Femur (tissue), 1 donor: ENCODE data around the gene TDRD10.

Experiments used
- DNase-seq: peaks from one replicate; pipeline ENCODE4 v3.0.0-alpha.2; 2017

TDRD10 gene

GRCh38 chr1:154556422-154556821 lies 54.4 kb downstream of the TDRD10 start:
- no peak for DNase-seq

- no peak for DNase-seq
Measured at GRCh38 chr1:154557248-154557938, 55.4 kb downstream of the TDRD10 start.

DNA sequence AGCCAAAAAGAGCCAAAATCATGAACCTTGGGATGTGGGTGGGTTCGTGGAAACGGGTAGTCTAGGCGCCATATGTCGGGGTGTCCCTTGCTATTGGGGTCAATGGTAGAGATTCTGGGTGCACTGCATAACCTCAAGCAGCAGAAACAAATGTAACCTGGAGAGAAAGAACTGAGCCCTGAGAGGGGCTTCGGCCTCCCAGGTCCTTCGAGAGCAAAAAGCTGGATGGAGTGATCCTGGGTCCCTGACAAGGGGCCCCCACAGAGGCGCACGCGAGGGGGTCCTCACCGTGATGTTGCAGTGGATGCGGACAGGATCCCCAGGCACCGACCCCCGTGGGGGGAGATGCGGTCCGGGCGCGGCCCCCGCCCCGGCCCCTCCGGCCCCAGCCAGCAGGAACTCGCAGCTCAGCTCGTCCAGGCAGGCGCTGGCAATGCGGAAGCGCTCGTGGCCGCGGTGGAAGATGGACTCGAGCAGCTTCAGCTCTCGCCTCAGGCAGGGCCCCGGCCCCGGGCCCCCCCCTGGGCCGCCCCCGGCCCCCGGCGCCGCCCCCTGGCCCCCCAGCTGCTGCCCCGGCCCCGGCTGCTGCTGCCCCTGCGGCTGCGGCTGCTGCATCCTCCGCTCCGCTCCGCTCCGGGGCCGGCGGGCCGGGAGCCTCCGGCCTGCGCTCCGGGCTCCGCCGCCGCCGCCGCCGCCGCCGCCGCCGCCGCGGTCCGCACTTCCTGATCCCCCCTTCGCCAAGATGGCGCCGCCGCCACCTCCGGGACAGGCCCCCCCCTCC lies 56.1 kb downstream of the TDRD10 start, which contains the start of gene UBE2Q1:
UBE2Q1 (minus strand) TSS at position 724 of the 781 bp plus-strand sequence; CDS start at position 615, 109 bp downstream.
- DNase-seq, result peak; percentile 74

- DNase-seq, result peak; percentile 100
Measured at GRCh38 chr1:154558720-154559465, 56.9 kb downstream of the TDRD10 start.

DNA sequence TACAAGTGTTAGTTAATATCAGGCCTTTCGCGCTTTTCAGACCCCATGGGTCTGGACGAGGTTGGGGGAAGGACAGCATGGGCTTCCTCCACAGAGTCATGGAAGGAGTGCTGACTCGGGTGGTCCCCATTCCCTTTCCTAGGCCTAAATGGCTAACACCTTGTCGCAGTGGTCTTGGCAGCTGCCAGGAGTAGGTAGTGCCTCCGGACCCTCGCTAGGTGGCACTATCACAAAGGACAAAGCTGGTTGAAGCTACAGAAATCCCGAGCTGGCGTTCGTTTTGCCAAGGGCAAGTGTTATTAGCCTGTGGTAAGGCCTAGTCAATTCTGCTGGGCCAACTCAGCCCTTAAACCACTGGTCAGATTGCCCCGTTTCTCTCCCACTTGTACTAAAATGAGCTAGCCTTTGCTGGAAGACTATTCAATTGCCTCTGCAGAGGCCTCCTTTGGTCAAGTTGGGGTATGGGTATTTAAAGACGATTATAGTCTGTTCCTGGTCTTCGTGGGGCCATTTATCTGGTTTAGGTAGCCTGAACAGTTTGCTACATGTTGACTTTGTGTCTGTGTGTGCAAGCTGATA lies 57.5 kb downstream of the TDRD10 start:
- peak; percentile 92 for DNase-seq

DNA sequence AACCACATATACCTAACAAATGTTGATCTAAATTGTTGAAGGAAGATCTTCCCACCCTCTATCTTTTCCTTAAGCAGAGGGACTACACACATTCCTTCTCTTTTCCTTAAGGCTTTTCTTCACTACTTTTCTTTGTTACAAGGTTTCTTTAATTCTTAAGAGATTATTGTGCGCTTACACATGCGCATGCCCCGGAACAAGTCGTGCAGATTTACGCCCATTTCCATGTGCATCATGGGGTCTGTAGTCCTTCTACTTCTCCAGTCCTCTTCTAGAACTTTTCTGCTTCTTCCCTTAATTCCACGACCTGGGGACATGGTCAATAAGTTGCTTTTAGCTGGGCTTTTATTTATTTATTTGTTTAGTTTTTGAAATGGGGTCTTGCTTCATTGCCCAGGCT lies 63.9 kb downstream of the TDRD10 start:
- no peak for DNase-seq

- peak; percentile 76 for DNase-seq
Measured at GRCh38 chr1:154567386-154568156, 65.6 kb downstream of the TDRD10 start, which contains the start of gene CHRNB2. Gene CHRNB2, plus strand, starts transcription at chr1:154567778. Its CDS starts 267 bp downstream, at chr1:154568045.

DNA sequence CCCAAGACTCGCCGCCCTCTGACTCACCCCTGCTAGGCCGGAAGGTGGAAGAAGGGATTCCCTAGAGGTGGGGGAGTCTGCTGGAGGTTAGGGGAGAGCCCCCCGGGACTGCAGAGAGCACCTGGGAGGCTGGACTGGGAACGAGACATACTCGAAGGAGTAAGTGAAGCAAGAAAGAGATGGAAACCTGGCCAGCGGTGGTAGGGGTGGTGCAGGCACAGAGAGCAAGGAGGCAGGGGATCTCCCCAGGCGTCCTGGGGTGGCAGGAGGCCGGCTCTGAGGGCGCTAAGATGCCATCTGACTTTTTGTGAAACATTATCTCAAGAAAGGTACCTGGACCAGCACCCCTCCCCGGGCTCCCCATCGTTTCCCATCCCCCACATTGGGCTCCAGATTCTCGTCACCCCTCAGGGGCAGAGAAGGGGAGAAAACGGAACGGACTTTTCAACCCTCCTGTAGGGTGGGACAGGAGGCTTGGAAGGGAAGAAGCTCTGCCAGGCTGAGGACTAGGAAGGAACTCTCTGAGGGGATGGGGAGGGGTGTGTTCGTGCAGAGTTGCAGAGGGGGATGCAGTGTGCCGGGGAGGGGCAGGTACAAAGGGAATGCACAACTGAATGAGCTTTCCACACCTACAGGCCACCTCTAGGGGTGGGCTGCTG lies 66.3 kb downstream of the TDRD10 start:
- no peak for DNase-seq

GRCh38 chr1:154571244-154571963 lies 69.4 kb downstream of the TDRD10 start:
- DNase-seq, result no peak

DNA sequence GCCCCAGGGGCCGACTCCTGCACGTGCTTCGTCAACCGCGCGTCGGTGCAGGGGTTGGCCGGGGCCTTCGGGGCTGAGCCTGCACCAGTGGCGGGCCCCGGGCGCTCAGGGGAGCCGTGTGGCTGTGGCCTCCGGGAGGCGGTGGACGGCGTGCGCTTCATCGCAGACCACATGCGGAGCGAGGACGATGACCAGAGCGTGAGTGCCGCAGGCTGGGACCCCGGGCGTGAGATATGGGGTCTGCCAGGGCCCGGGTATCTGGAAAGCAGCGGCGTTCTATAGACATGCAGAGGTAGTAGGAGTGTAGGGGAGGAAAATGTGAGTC lies 69.9 kb downstream of the TDRD10 start:
- DNase-seq, result no peak

GRCh38 chr1:154572468-154573167 lies 70.6 kb downstream of the TDRD10 start:
- no peak for DNase-seq

DNA sequence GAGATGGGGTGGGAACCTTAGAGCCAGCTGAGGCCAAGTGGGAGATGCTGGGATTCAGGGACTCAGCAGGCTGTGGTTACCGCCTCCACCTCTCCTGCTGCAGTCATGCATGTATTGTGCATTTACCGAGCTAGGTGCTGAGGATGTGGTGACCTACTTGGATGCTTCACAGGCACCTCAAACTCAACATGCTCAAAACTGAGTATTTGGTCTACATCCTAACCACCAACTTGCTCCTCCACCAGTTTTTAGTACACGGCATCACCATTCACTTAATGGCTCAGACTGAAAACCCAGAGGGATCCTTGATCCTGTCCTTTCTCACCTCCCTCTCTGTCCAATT lies 71.1 kb downstream of the TDRD10 start:
- DNase-seq, result no peak

- peak; percentile 59 for DNase-seq
Measured at GRCh38 chr1:154574716-154575115, 72.7 kb downstream of the TDRD10 start.

- no peak for DNase-seq
Measured at GRCh38 chr1:154575147-154575927, 73.3 kb downstream of the TDRD10 start.

GRCh38 chr1:154575951-154576566 lies 74.0 kb downstream of the TDRD10 start:
- no peak for DNase-seq

DNA sequence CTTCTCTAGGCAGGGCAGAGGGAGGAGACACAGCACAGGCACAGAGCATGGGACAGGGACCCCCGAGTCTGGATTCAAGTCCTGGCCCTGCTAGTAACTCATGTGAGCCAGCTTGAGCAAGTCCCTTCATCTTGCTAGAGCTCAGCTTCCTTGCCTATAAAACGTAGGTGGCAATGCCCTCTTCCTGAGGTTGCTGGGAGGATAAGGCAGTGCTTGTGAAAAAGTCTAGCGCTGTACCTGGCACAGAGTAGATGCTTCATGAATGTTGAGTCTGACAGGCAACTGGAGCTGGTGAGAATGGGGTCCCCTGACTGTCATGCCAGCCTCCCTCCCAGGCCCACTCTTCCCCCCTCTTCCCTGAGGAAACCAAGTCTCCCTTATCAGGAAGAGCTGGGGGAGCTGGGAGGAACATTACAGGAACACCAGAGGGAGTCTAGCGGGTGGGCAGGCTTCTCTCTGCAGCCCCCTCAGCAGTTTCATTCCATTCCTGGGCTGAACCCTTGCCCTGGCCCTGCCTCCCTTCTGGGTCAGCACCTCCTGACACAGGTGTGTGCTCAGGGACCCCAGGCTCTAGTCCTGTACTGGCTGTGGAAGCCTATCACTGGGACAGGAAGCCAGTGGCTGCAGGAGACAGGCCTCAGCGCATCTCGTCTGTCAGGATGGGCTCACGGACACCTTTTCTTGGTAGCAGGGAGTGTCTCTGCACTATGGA lies 75.5 kb downstream of the TDRD10 start:
- DNase-seq, result no peak

- peak; percentile 50 for DNase-seq
Measured at GRCh38 chr1:154578058-154578418, 76.0 kb downstream of the TDRD10 start.

GRCh38 chr1:154579374-154579773 lies 77.4 kb downstream of the TDRD10 start:
- no peak for DNase-seq

DNA sequence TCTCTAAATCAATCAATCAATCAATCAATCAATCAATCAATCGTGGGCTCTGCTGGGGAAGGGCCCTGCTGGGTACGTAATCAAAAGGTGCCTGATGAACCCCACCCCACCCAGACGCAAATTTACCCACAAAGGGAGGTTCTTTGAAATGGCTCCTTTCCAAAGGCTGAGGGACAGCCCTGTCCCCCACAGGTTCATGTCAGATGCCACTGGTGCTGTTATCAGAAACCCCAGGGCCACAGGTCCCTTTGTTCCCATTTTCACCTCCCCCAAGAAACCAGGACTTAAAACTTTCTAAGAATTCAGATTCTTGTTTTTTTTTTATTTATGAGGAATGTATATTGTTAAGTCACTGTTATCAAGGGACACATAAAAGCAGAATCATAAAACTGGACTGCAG lies 79.7 kb downstream of the TDRD10 start:
- DNase-seq, result no peak
